Activated CD4-positive, alpha-beta T cell treated with anti-CD3 and anti-CD28 coated beads, Interleukin-2, amount 50 U/mL, for 48 hours (primary cell): ENCODE results near the gene LRIG1.

Experiments
- DNase-seq, 2 experiments: peaks; one replicate each; pipeline ENCODE4 v3.0.0-alpha.2; 2020

Gene LRIG1

GRCh38 chr3:66398228-66399025, 102.4 kb downstream of the LRIG1 start:
- DNase-seq, result no peak

DNA sequence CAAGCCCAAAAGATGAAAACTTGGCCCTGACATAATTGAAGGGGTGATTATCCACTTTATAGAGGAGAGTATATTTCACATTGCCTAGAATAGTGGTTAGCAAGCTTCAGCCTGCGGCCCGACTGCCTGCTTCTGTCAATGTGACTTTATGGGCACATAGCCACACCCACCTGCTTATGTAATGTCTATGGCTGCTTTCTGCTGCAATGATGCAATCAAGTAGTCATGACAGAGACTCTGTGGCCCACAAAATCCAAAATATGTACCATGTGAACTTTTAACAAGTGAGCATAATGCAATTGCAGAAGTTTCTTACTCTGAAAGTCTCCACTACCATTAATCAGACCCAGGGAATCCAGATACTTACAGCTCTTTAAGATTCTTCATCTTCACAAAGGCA, 103.1 kb downstream of the LRIG1 start:
- no peak for DNase-seq

GRCh38 chr3:66396888-66397287, 103.9 kb downstream of the LRIG1 start:
- no peak for DNase-seq

GRCh38 chr3:66396161-66396760, 104.6 kb downstream of the LRIG1 start:
- DNase-seq, result no peak

DNA sequence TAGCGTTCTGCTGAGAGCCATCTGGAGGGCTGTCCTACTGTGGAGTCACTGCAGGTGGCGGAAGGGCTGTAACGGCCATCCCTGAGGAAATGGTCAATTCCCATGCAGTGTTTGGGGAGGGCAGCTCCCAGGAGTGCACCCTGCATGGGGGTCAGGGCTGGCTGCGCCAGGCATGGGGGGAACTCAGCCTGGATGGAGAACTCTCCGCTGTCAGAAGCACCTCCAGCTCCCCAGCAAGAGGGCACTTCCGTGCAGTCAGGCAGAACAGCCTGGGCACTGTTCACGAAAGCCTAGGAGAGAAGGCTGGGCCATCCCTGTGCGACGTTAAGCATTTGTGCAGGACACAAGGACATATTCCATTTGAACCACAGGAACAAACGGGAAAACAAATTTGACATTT, 105.2 kb downstream of the LRIG1 start:
- DNase-seq, result no peak

GRCh38 chr3:66394753-66395249, 106.0 kb downstream of the LRIG1 start:
- DNase-seq, result no peak

DNA sequence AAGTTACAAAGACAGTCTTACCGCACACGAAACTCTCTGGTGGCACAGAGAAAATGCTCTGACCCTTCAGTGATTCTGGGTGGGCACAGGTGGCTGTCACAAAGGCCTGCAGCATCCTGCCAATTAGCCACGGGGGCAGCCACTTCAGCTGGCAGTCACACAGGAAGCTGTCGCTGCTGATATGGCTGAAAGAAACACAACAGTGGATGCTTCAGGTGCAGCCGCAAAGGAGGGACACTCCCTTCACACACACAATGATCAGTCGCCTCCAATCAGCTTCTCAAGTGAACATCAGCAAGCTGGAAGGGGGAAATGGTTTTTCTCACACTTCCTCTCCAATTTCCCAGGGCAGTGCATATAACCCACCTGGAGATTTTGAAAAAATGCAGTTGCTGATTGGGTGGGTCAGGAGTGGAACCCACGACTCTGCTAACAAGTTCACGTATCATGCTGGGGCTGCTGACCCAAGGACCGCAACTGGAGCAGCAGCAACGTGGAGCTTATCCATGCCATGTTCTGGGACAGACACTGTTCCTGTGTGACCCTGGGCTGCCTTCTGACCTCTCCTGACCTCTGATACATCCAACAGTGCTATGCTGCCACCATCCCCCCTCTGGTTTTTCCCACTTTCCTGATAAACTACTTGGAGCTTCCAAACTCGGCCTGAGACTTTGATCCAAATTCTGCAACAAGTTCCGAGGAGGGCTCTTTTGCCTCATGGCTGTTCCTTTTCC, 106.6 kb downstream of the LRIG1 start:
- DNase-seq, result peak; percentile 34 to 39

GRCh38 chr3:66393333-66394005, 107.4 kb downstream of the LRIG1 start:
- no peak for DNase-seq

DNA sequence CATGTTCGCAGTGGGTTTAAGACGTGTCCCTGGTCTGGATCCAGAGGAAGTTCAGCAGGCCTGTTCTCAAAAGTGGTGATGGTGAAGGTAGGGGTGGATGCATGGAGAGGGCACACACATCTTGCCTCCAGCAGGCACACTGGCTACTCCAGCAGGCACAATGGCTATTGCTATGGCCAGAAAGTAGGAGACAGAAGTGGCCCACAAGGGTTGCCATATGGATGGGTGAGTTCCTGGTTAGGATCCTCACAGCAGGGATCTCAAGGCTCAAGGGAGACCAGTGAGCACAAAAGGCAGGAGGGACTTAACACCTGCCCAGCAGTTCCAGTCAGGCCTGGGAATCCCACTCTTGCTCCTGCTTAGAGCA, 107.9 kb downstream of the LRIG1 start:
- no peak for DNase-seq

- DNase-seq, result no peak
These were observed 108.3 kb downstream of the LRIG1 start for GRCh38 chr3:66392512-66392911.

DNA sequence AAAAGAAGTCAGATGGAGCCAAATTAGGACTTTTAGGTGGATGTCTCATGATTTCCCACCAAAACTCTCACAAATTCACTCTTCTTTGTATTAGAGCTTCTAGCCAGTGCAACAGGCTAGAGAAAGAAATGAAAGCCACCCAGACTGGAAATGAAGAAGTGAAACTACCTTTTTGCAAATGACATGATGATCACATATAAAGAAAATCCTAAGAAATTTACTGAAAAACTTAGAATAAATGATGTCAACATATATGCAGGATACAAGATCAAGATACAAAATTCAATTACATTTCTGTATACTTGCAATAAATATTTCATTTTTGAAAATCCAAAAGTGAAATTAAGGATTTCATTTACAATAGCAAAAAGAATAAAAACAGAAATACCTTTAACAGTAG, 110.8 kb downstream of the LRIG1 start:
- no peak for DNase-seq

GRCh38 chr3:66386925-66387650, 113.7 kb downstream of the LRIG1 start:
- no peak for DNase-seq

DNA sequence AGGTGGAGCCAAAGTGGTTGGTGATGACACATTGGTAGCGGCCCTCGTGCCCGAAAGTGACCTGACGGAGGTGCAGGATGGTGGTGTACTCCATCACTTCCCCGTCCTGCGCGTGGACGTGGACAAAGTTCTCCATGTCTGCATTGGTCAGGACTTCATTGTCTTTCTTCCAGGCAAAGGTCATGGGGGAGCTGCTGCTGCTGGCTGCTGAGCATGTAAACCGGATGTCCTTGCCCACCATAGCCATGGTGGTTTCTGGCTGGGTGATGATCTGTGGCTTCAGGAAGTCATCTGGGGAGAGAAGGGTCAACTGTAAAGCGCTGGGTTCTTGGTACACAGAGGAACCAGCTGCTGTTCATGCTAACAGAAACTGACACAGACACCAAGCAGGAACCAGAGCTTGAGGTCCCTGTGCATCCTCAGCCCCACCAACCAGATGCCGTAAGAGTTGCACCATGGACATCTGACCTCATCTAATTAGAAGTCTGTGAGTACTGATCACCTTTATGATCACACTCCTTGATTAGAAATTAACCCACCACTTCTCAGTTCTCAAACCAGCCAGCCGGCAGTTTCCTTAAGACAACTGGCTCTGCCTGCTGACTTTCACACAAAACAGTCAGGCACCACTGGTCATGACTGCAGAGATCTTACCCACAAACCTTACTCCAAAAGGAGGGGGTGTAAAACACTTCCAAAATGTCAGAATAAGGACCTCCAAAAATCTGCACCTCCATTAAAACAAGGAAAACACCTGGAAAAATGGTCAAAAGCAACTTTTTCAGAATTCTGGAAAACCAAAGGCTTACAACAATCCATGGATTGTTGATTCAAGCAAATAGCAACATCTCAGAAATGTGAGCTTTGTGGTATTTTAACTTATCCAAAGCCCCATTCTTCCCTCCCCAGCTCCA, 114.6 kb downstream of the LRIG1 start:
- no peak for DNase-seq

DNA sequence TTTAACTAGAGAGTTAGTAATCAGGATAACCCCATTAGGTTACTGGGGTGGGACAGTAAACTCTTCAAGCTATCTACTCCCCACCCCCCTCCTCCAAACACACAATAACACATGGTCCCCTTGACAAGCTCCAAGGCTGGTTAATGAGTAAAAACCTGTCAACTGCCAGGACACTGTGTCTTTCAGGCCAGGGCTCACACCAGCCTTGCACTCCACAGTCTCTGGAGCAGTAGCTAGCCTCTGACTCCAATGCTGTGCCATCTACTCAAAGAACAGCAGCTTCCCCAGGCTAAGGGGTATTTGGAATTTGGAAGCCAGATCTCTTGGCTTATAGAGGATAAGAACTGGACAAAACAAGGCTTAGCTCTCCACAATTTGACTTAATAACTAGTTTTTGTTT, 115.8 kb downstream of the LRIG1 start:
- no peak for DNase-seq

DNA sequence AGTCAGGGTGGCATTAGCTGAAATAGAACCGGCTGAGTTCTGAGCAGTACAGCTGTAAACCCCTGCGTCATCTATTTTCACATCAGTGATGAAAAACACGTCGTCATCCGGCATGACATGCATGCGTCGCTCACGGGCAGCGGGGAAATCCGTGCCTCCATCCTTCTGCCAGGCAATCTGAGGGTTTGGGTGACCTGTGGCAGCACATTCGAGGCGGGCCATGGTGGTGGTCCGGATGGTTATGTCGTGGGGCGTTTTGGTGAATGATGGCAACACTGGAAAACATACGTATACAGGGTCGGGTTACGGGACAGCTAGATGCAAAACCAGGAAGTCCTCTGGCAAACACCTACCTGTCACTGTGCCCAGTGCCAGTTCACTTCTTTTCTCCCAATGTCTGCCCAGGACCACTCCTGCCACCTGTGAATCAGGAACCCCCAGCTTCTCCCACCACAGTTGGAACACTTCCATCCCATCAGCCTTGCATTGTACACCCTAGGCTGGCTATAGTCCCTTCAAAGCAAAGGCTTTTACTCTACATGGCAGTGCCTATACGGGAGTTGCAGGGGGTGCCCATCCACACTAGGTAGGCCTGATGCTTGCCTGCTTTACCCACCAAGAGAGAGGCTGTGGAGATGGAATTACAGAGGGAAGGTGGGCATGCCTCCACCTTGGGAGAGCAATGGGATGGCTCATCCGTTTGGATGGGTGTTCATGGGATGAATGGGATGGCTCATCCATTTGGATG, 116.7 kb downstream of the LRIG1 start:
- no peak for DNase-seq

DNA sequence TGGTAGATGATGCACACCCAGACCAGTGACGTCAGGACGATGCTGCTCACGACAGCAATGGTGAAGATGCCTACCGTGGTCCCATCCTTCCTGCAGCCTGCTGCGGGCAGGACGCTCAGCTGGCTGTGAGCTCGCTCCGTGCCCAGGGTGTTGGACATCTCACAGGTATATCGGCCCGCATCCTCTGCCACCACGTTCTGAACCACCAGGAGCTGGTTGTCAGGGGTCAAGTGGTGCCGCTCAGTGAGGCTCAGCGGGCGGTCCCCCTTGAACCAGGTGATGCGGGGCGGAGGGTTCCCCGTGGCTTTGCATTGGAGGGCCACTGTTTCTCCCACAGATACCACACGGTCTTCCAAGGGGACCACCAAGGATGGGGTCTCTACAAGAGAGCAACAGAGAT, 117.8 kb downstream of the LRIG1 start:
- no peak for DNase-seq

DNA sequence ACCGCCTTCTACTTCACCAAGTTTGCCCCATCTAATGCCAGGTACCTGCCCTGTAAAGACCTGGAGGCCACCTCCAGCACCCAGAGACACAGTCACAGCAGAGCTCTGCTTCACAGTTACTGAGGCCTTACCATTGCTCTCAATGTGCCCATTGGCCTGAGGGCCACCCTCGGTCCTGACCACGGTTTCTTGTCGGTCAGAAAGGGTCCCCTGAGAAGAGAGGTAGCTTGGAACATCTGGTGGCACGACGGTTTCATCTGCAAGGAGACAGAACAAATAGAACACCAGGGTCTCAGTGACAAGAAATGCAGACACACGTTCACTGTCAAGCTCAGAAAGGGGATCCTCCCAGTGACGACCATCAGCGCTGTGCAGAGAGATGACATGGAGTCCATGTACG, 118.7 kb downstream of the LRIG1 start:
- DNase-seq, result no peak

- DNase-seq, result no peak
These were observed 119.2 kb downstream of the LRIG1 start for GRCh38 chr3:66381626-66382025.

DNA sequence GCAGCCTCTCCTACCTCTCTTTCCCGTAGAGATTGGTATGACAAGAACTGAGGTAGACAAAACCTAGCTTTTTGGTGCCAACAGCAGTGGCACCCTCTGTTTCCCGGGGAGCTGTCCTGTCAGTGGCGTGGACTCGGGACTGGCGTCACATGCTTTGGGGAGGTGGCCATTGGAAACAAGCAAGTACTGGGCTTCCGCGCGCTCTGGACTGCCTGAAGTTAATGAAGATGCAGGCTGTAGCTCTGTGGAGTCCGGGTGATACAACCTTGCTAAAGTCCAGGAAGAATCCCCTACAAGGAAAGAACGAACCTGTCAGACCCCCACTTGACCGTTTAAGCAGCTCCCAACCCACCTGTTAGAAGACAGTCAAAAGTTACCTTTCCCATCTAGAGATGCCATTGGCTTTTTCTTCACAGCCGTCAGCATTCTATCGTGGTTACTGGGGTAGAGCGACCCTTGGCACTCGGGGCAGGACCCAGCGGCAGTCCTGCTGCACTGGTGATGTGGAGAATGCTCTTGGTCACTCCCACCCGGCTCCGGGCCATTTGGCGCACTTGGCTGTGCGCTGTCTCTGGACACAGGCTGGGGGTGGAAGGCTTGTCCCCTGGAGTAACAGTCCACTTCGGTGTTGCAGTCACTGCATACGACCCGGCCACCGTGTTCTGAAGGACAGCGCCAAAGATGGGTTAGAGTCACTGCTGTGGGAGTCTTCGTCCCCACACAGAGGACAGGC, 120.5 kb downstream of the LRIG1 start:
- DNase-seq, result no peak

- no peak for DNase-seq
These were observed 121.3 kb downstream of the LRIG1 start for GRCh38 chr3:66379565-66379964.
